ENCODE data around the gene CDC40.

CDC40 gene

GRCh38 chr6:110198561-110198960, 18.3 kb downstream of the CDC40 start:
- no peak overlapping the region for H3K27ac ChIP-seq

GRCh38 chr6:110201151-110201884, 21.1 kb downstream of the CDC40 start:
- Histone ChIP-seq H3K4me1 (peaks cover 10% of the 10 kb centered on the region; the same call in 1 of the 2 replicates), H4K20me1 (peaks cover 22% of the 10 kb centered on the region), H3K9ac (no peak overlapping the region), H3K4me3 (no peak overlapping the region), H3K9me3 (0 out of 2 replicates have a peak, but pooled peaks cover 5% of the 10 kb centered on the region), H3K27ac (no peak overlapping the region), H3K36me3 (peaks cover 31% of the 10 kb centered on the region), H3K27me3 (no peaks in the 10 kb centered on the region), H3K4me2 (no peak overlapping the region)
- no peak for TF ChIP-seq Cebpa-rat (IDR thresholded peaks at IDR 0.05)

More at GRCh38 chr6:110198561-110198960, 18.3 kb downstream of the CDC40 start:
- no peak for TF ChIP-seq Cebpa-rat (IDR thresholded peaks at IDR 0.05)
- Histone ChIP-seq H3K9me3 (0 out of 2 replicates have a peak, but pooled peaks cover 5% of the 10 kb centered on the region), H3K36me3 (peaks cover 37% of the 10 kb centered on the region), H3K4me3 (no peak overlapping the region), H3K4me1 (no peaks in the 10 kb centered on the region), H3K9ac (no peak overlapping the region), H3K4me2 (no peak overlapping the region), H4K20me1 (peaks cover 35% of the 10 kb centered on the region), H3K27me3 (no peaks in the 10 kb centered on the region)

GRCh38 chr6:110207652-110208051, 27.4 kb downstream of the CDC40 start:
- Histone ChIP-seq H3K4me3 (no peak overlapping the region), H3K9ac (no peak overlapping the region), H3K27ac (no peak overlapping the region)

GRCh38 chr6:110211753-110212152, 31.5 kb downstream of the CDC40 start:
- 0 out of 2 replicates have a peak, but pooled peaks cover 5% of the 10 kb centered on the region for H3K4me1 ChIP-seq
- no peaks in the 10 kb centered on the region for H3K27me3 ChIP-seq
- TF ChIP-seq Cebpa-rat (IDR thresholded peaks at IDR 0.05), result no peak
- peaks cover 5% of the 10 kb centered on the region; the same call in 1 of the 2 replicates for H4K20me1 ChIP-seq
- H3K9ac ChIP-seq, result no peak overlapping the region
- H3K4me2 ChIP-seq, result no peak overlapping the region
- no peak overlapping the region for H3K4me3 ChIP-seq
- no peaks in the 10 kb centered on the region for H3K9me3 ChIP-seq
- H3K27ac ChIP-seq, result no peak overlapping the region
- peaks cover 94% of the 10 kb centered on the region for H3K36me3 ChIP-seq

More at GRCh38 chr6:110207652-110208051, 27.4 kb downstream of the CDC40 start:
- Histone ChIP-seq H3K36me3 (peaks cover 73% of the 10 kb centered on the region), H3K27me3 (no peaks in the 10 kb centered on the region), H3K4me2 (no peak overlapping the region), H3K9me3 (no peaks in the 10 kb centered on the region), H4K20me1 (peaks cover 7% of the 10 kb centered on the region), H3K4me1 (peaks cover 10% of the 10 kb centered on the region; the same call in 1 of the 2 replicates)
- no peak for TF ChIP-seq Cebpa-rat (IDR thresholded peaks at IDR 0.05)

GRCh38 chr6:110214338-110214737, 34.1 kb downstream of the CDC40 start:
- H3K27ac ChIP-seq, result no peak overlapping the region
- peaks cover 94% of the 10 kb centered on the region for H3K36me3 ChIP-seq
- 0 out of 2 replicates have a peak, but pooled peaks cover 5% of the 10 kb centered on the region for H3K4me1 ChIP-seq
- no peaks in the 10 kb centered on the region for H3K9me3 ChIP-seq
- no peaks in the 10 kb centered on the region for H3K27me3 ChIP-seq
- no peak for TF ChIP-seq Cebpa-rat (IDR thresholded peaks at IDR 0.05)
- no peak overlapping the region for H3K4me3 ChIP-seq
- no peak overlapping the region for H3K4me2 ChIP-seq
- no peaks in the 10 kb centered on the region for H4K20me1 ChIP-seq
- H3K9ac ChIP-seq, result no peak overlapping the region

GRCh38 chr6:110216140-110216539, 35.9 kb downstream of the CDC40 start:
- H4K20me1 ChIP-seq, result no peaks in the 10 kb centered on the region
- no peaks in the 10 kb centered on the region for H3K9me3 ChIP-seq
- 0 out of 2 replicates have a peak, but pooled peaks cover 5% of the 10 kb centered on the region for H3K4me1 ChIP-seq
- no peak overlapping the region for H3K9ac ChIP-seq
- no peak overlapping the region for H3K4me2 ChIP-seq
- H3K27me3 ChIP-seq, result no peaks in the 10 kb centered on the region
- TF ChIP-seq Cebpa-rat (IDR thresholded peaks at IDR 0.05), result no peak
- no peak overlapping the region for H3K4me3 ChIP-seq
- H3K27ac ChIP-seq, result no peak overlapping the region
- peaks cover 95% of the 10 kb centered on the region for H3K36me3 ChIP-seq

- no peak for TF ChIP-seq Cebpa-rat (IDR thresholded peaks at IDR 0.05)
- H3K9ac ChIP-seq, result no peak overlapping the region
- no peak overlapping the region for H3K4me3 ChIP-seq
- H4K20me1 ChIP-seq, result no peaks in the 10 kb centered on the region
- H3K36me3 ChIP-seq, result peaks cover 92% of the 10 kb centered on the region
- H3K9me3 ChIP-seq, result no peaks in the 10 kb centered on the region
- 0 out of 2 replicates have a peak, but pooled peaks cover 5% of the 10 kb centered on the region for H3K4me1 ChIP-seq
- H3K27ac ChIP-seq, result no peak overlapping the region
- no peak overlapping the region for H3K4me2 ChIP-seq
- no peaks in the 10 kb centered on the region for H3K27me3 ChIP-seq
Observed at GRCh38 chr6:110217266-110217665, 37.0 kb downstream of the CDC40 start.

GRCh38 chr6:110221738-110222137, 41.5 kb downstream of the CDC40 start:
- TF ChIP-seq Cebpa-rat (IDR thresholded peaks at IDR 0.05), result no peak
- no peaks in the 10 kb centered on the region for H3K27me3 ChIP-seq
- H3K9me3 ChIP-seq, result no peaks in the 10 kb centered on the region
- no peak overlapping the region for H3K27ac ChIP-seq
- H4K20me1 ChIP-seq, result no peaks in the 10 kb centered on the region
- no peak overlapping the region for H3K4me3 ChIP-seq
- no peaks in the 10 kb centered on the region for H3K4me1 ChIP-seq
- no peak overlapping the region for H3K9ac ChIP-seq
- H3K36me3 ChIP-seq, result peaks cover 80% of the 10 kb centered on the region
- no peak overlapping the region for H3K4me2 ChIP-seq

GRCh38 chr6:110226261-110226660, 46.0 kb downstream of the CDC40 start:
- H3K4me3 ChIP-seq, result no peak overlapping the region
- no peak overlapping the region for H3K9ac ChIP-seq
- no peak for TF ChIP-seq Cebpa-rat (IDR thresholded peaks at IDR 0.05)
- H3K4me1 ChIP-seq, result no peaks in the 10 kb centered on the region
- no peaks in the 10 kb centered on the region for H3K9me3 ChIP-seq
- no peak overlapping the region for H3K4me2 ChIP-seq
- H3K27me3 ChIP-seq, result no peaks in the 10 kb centered on the region
- H3K27ac ChIP-seq, result no peak overlapping the region
- H4K20me1 ChIP-seq, result no peaks in the 10 kb centered on the region
- peaks cover 64% of the 10 kb centered on the region for H3K36me3 ChIP-seq

- Histone ChIP-seq H3K27ac (no peak overlapping the region), H3K4me1 (peaks cover 13% of the 10 kb centered on the region), H3K9me3 (peaks cover 7% of the 10 kb centered on the region; the same call in 1 of the 2 replicates), H3K4me3 (no peak overlapping the region), H3K4me2 (no peak overlapping the region), H4K20me1 (no peaks in the 10 kb centered on the region), H3K36me3 (peaks cover 38% of the 10 kb centered on the region), H3K27me3 (no peaks in the 10 kb centered on the region), H3K9ac (no peak overlapping the region)
- TF ChIP-seq Cebpa-rat (IDR thresholded peaks at IDR 0.05), result no peak
Observed at GRCh38 chr6:110232450-110232849, 52.2 kb downstream of the CDC40 start.

All from BLaER1 (cell line).